Right lung (tissue), 5 donors: ENCODE results near the gene APOBEC3C. TPM values are rescaled to one million over a fixed set of nuclear protein-coding genes. Genes with fewer than 3 reads are reported as not detected.
"Not testable (repeated sequence)": the region's sequence is repeated elsewhere in the genome, so short reads cannot be mapped to it uniquely, and the experiment has no call there.

Source experiments
- DNase-seq, 2 donors: peaks; one replicate each; pipeline ENCODE4 v3.0.0-alpha.2; 2013
- polyA plus RNA-seq, 5 donors: library from polyadenylated mRNA; unstranded; fragments of 120-200 nt; gene quantifications; one replicate each; pipeline versions ENCODE4 v1.2.1 to v1.2.3, GENCODE V29; 2013; ENCODE audit warnings: inconsistent platforms in 1 of 5, low replicate concordance in 1 of 5; ENCODE audit not compliant: insufficient read length in 5 of 5, insufficient read depth in 1 of 5

APOBEC3C gene
- polyA plus RNA-seq, 5 donors: 22.3 to 26.8 (median 24.5) TPM

GRCh38 chr22:38981005-38981991, 32.8 kb upstream of the APOBEC3C start:
- peak in 1 of 2 donors; percentile 9 for DNase-seq

GRCh38 chr22:38981992-38982927, 31.8 kb upstream of the APOBEC3C start, which contains the start of gene APOBEC3B:
APOBEC3B (plus strand) TSS chr22:38982347; CDS start chr22:38982454, 107 bp downstream.
- DNase-seq: peak; percentile 63 to 72

- no peak for DNase-seq
Observed at GRCh38 chr22:38984224-38984623, 29.8 kb upstream of the APOBEC3C start.

GRCh38 chr22:38984784-38985757, 29.0 kb upstream of the APOBEC3C start:
- not testable (repeated sequence) for DNase-seq

- no peak for DNase-seq
Observed at GRCh38 chr22:38986629-38987028, 27.4 kb upstream of the APOBEC3C start.

GRCh38 chr22:38987171-38987895, 26.7 kb upstream of the APOBEC3C start:
- DNase-seq: no peak

- DNase-seq: no peak
Observed at GRCh38 chr22:38989466-38989865, 24.6 kb upstream of the APOBEC3C start.

- DNase-seq: not testable (repeated sequence)
Observed at GRCh38 chr22:38992871-38993371, 21.1 kb upstream of the APOBEC3C start.

GRCh38 chr22:38996105-38996504, 18.0 kb upstream of the APOBEC3C start:
- no peak for DNase-seq

- DNase-seq: no peak
Observed at GRCh38 chr22:38997518-38997917, 16.5 kb upstream of the APOBEC3C start.

GRCh38 chr22:39003165-39003638, 10.9 kb upstream of the APOBEC3C start:
- peak; percentile 74 to 83 for DNase-seq

GRCh38 chr22:39007177-39007576, 6.9 kb upstream of the APOBEC3C start:
- no peak for DNase-seq

GRCh38 chr22:39008271-39008850, 5.7 kb upstream of the APOBEC3C start:
- DNase-seq: not testable (repeated sequence)

- no peak for DNase-seq
Observed at GRCh38 chr22:39010946-39011345, 3.1 kb upstream of the APOBEC3C start.

GRCh38 chr22:39012533-39013511, 1.2 kb upstream of the APOBEC3C start:
- no peak for DNase-seq

- DNase-seq: not testable (repeated sequence)
Observed at GRCh38 chr22:39013561-39013941, 506 bp upstream of the APOBEC3C start.

- DNase-seq: not testable (repeated sequence)
Observed at GRCh38 chr22:39014723-39015121, 665 bp downstream of the APOBEC3C start.

GRCh38 chr22:39016592-39016991, 2.5 kb downstream of the APOBEC3C start:
- DNase-seq: no peak
